AML-193 (cell line): ENCODE data around the gene BRD7.
A peak's percentile ranks its signal among the peaks of the same experiment; 100 is the strongest.

Source experiments
- DNase-seq, 2 experiments: peaks; one replicate each; lab custom pipeline; 2025; lab: John Stamatoyannopoulos, UW

BRD7 gene

GRCh38 chr16:50389900-50390299, 21.1 kb upstream of the BRD7 start:
- no peak for DNase-seq

GRCh38 chr16:50388496-50388895, 19.7 kb upstream of the BRD7 start:
- no peak for DNase-seq

GRCh38 chr16:50386774-50387173, 18.0 kb upstream of the BRD7 start:
- DNase-seq: no peak

- no peak for DNase-seq
Observed at GRCh38 chr16:50386139-50386538, 17.4 kb upstream of the BRD7 start.

- DNase-seq: no peak
Observed at GRCh38 chr16:50384500-50385135, 15.8 kb upstream of the BRD7 start.

DNA sequence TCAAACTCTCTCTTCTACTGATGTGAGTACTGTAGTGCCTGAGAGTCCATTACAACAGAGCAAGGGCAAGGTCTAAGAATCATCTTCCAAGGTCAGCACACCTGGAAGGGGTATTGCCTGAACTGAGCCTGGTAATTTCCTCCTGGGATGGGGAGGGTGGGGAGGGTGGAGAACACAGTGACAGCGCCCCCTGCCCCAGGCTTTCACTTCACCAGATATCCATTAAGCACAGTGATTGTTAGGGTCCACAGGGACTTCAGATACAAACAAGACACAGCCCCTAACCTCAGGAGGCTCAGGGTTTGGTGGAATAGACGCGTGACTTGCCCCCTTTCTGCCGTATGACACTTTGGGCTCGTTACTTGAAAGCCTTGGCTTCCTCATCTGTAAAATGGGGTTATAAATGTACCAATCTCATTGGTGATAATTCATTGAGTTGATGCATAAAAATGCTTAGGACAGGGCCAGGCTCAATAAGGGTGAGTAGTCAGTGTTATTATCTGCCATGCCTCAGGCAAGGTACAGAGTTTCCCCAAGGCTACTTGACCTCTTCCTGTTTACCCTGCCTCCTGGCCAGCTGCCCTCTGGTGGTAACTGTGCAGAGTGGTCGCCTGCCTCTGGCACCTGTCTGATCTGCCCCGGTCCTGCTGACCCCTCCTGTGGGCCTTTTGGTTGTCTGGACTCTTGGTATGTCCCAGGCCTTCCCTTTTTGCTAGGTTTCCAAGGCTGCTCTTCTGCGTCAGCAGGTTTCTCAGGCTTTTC, 13.1 kb upstream of the BRD7 start:
- peak; percentile 15 to 31 for DNase-seq

DNA sequence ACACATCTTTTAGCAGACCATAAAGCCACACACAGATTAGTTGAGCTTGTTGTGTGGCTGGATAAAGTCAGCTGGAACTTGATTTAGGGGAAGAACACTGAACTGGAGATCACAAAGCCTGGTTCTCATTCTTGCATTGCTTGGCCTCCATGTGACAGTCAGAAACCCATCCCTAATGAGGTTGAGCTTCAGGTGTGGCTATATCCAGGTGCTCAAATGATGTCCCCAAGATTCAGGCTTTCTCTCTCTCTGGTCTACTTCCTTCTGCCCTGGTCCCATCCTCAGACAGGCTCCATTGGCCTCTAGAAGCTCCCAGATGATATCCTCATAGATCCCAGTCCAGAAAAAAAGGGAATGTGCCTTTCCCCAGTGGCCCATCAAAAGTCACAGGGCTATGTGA, 9.6 kb upstream of the BRD7 start:
- DNase-seq: no peak

DNA sequence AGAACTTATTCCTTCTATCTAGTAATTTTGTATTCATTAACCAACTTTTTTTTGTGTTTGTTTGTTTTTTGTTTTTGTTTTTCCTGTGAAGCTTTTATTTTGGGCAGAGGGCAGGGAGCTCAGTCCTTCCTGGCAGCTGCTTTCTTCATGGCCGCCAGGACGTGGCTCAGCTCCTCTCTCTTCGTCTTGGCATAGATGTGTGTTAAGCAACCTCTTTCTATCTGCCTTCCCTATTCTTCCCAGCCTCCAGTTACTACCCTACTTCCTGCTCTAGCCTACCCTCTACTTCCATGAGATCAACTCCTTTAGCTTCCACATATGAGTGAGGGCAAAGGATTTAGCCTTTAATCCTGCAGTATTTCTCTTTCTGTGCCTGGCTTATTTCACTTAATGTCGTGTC, 8.2 kb upstream of the BRD7 start:
- no peak for DNase-seq

GRCh38 chr16:50373780-50374179, 5.0 kb upstream of the BRD7 start:
- DNase-seq: no peak

DNA sequence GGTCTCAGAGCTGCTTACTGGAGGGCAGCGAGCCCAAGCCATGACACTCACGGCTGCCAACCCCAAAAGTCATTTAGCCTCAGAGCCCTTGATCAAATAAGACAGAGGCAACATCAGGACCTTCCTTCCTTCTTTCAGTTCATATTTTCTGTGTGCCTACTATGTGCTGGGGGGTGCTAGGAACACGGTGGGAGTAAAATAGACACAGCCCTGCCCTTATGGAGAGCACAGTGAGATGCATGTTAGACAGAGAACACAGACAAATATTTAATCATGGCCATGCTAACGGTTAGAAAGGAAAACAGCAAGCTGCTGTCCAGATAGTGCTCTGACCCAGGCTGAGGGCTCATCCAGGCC, 4.5 kb upstream of the BRD7 start:
- no peak for DNase-seq

DNA sequence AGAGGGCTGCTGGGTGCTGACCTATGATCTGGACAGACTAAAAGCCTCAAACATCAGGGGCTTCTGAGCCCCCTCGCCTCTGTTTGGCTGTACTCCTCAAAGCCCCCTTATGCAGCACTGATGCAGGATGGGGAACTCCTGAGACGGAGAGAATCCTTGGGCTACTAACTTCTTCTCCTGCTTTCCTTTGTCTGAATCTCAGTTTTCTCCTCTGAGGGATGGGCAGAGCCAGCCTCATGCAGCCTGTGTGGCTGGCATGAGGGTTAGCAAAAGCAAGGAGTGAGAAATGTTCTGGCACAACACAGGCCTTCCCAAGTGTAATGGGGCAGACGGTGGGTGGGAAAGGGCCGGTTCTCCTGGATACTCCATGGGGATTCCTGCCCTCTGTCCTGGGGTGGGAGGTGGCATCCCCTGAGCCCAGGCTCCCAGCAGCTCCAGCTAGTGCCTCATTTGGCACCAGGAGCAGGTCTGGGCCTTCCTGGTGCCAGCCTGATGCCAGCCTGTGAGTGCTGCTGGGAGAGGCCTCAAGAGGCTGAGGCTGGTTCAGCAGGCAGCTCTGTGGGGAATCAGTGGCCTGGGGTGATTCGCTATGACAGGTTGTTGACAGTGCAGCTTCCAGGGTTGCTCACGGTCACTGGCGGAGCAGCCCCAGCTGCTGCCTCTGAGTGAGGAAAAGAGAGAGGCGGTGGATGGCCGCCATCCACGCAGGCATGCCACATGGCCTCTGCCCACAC, 4.0 kb upstream of the BRD7 start:
- DNase-seq: no peak

GRCh38 chr16:50371936-50372595, 3.3 kb upstream of the BRD7 start:
- DNase-seq: no peak

GRCh38 chr16:50371036-50371716, 2.4 kb upstream of the BRD7 start:
- DNase-seq: no peak

DNA sequence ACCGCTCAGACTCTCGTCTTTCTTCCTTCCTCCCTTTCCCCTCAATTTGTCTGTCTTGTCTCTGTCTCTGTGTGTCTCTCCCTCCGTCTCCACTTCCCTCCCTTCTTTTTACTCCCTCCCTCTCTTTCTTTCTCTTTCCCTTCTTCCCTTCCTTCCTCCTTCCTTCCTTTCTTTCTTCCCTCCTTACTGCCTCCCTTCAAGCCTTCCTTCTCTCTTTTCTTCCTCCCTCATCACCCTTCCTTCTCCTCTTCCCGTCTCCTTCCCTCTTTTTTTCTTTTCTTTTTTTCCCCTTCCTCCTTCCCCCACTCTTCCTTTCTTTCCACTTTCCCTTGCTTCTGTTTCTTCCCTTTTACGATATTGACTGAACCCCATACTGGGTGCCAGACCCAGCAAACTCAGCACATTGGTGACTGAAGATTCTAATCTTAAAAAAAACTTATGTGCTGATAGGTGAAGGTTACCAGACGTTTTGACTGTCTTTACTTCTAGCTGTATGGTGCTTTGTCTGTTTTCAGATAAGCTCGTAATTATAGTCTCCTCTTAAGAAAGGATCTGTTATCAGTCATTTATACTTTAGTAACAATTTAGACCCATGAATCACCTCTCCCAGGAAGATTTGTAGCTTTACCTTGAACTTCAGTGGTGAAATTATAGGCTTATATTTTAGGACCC, 481 bp upstream of the BRD7 start:
- no peak for DNase-seq

DNA sequence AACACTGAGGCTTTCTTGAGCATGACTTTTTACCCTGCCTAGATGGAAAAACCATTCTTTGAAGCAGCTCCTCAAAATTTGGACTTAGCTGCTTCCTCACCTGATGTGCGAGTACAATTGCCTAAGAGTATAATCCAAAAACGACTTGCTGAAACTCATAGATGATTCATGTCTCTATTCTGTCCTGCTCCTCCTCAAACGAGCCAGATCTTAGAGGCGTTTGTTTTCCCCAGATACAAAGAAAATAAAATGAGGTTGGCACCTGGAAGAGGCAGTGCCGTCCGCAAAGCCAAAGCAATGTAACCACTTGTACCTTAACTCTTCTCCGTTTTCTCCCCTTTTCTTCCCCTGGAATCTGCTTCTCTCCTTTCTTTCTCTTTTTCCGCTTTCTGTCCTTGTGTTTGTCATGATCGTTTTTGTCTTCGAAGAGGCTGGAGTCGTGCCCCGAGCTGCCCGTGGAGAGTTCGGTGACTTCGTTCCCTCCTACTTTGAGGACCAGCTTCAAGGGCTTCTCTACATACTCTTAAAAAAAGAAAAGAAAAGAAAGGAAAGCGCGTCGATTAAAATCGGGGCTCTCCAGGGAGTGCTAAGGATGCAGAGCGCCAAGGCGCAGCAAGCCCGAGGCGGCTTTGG, 895 bp downstream of the BRD7 start:
- DNase-seq: no peak

- peak; percentile 32 to 58 for DNase-seq
Observed at GRCh38 chr16:50365791-50366575, 2.8 kb downstream of the BRD7 start.

- DNase-seq: no peak
Observed at GRCh38 chr16:50363656-50364055, 5.1 kb downstream of the BRD7 start.

GRCh38 chr16:50360779-50361178, 8.0 kb downstream of the BRD7 start:
- no peak for DNase-seq

- no peak for DNase-seq
Observed at GRCh38 chr16:50360033-50360778, 8.6 kb downstream of the BRD7 start.

DNA sequence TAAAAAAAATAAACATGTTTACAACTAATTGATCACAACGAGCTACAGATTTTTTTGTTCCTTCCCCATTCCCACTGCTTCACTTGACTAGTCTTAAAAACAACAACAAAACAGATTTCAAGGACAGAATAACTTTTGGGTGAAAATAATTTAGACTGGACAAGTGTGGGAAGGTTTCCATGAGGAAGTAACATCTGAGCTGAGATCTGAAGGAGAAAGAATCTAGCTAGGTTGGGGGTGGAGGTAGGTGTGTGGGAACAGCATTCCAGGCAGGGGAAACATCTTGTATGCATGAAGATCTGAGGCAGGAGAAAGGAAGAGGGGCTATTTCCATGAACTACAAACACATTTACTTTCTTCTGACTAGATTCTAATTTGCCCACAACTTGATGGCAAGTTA, 9.2 kb downstream of the BRD7 start:
- no peak for DNase-seq
